Glutamatergic neuron (in vitro differentiated cells): ENCODE measurements around the gene UBN1. TPM values are rescaled to one million over a fixed set of nuclear protein-coding genes. Genes with fewer than 3 reads are reported as not detected.
"Not testable (repeated sequence)": the region's sequence is repeated elsewhere in the genome, so short reads cannot be mapped to it uniquely, and the experiment has no call there.

Source experiments
- DNase-seq: peaks from one replicate; pipeline ENCODE4 v3.0.0; 2022
- H3K27ac Mint-ChIP-seq: one replicate; pipeline ENCODE4 v1.8.0; 2020; ENCODE audit warnings: mild to moderate bottlenecking, mixed read lengths, inconsistent platforms; ENCODE audit not compliant: unreplicated experiment
- H3K27me3 Mint-ChIP-seq: one replicate; pipeline ENCODE4 v1.8.0; 2020; ENCODE audit warnings: mild to moderate bottlenecking, moderate library complexity, mixed read lengths, inconsistent platforms; ENCODE audit not compliant: unreplicated experiment
- H3K36me3 Mint-ChIP-seq: one replicate; pipeline ENCODE4 v1.8.0; 2020; ENCODE audit warnings: mild to moderate bottlenecking, mixed read lengths, inconsistent platforms; ENCODE audit not compliant: unreplicated experiment
- H3K4me1 Mint-ChIP-seq: one replicate; pipeline ENCODE4 v1.8.0; 2020; ENCODE audit warnings: mild to moderate bottlenecking, low read depth, mixed read lengths, inconsistent platforms; ENCODE audit not compliant: unreplicated experiment
- H3K4me3 Mint-ChIP-seq: one replicate; pipeline ENCODE4 v1.8.0; 2020; ENCODE audit warnings: mild to moderate bottlenecking, mixed read lengths, inconsistent platforms; ENCODE audit not compliant: unreplicated experiment
- H3K9me3 Mint-ChIP-seq: one replicate; pipeline ENCODE4 v1.8.0; 2020; ENCODE audit warnings: mild to moderate bottlenecking, moderate library complexity, mixed read lengths, inconsistent platforms; ENCODE audit not compliant: unreplicated experiment
- total RNA-seq: library from RNA; stranded (reverse); fragmentation: NEBNext Ultra II Directional; extraction: Animal tissue kit (Norgen Biotek cat#: 25700); gene quantifications from one replicate; pipeline ENCODE4 v1.2.1, GENCODE V29; 2021; ENCODE audit not compliant: unreplicated experiment
- TF ChIP-seq, protein P1 (sequence below): fragments of 200-600 bp; sonication (generic); IDR thresholded peaks from one replicate; pipeline ENCODE4 v1.5.0; 2021; ENCODE audit not compliant: partially characterized antibody, unreplicated experiment

Gene UBN1
- total RNA-seq, 1 donor from 2014 or later, result 34.3 TPM

DNA sequence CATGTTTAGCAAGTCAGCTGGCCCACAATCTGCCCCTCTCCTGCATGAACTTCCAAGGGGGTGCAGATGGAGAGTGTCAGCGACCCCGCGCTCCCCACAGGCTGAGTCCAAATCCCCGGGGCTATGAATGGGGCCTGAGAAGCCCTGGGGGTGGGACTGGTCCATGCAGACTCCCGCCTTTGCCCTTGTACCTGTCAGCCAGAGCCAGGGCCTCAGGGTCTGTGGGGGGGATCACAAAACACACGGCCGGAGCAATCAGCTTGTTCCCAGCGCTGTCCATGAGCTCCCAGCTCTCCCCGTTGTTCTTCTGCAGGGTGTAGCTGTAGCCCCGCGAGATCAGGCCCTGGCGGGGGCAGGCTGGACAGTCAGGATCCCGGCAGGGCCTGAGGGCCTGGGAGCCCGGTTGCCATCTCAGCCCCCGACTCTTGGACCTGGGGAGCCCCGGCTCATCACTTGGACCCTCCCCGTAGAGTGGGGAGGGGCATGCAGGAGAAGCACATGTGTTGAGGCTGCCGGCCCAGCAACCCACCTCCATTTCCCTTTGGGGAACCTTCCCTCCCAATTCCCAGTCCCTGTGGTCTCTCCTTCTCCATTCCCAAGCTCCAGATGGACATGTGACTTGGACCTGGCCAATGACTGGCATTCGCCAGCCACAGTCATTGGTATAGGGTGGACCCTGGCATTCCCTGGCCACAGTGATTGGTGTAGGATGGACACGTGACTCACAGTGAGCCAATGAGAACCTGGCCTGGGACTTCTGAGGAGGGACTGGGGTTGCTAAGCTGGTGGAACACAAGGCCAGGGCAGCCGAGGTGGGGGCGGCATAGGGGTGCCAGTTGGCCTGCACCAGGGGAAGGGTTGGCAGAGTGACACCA is 47.2 kb downstream of the UBN1 start:
- Mint-ChIP-seq H3K9me3 (peaks cover 4% of the 10 kb centered on the region), H3K4me3 (no peak overlapping the region), H3K27ac (no peak overlapping the region), H3K4me1 (peaks cover 6% of the 10 kb centered on the region), H3K36me3 (no peaks in the 10 kb centered on the region), H3K27me3 (peaks cover 3% of the 10 kb centered on the region)
- TF ChIP-seq, protein P1, sequence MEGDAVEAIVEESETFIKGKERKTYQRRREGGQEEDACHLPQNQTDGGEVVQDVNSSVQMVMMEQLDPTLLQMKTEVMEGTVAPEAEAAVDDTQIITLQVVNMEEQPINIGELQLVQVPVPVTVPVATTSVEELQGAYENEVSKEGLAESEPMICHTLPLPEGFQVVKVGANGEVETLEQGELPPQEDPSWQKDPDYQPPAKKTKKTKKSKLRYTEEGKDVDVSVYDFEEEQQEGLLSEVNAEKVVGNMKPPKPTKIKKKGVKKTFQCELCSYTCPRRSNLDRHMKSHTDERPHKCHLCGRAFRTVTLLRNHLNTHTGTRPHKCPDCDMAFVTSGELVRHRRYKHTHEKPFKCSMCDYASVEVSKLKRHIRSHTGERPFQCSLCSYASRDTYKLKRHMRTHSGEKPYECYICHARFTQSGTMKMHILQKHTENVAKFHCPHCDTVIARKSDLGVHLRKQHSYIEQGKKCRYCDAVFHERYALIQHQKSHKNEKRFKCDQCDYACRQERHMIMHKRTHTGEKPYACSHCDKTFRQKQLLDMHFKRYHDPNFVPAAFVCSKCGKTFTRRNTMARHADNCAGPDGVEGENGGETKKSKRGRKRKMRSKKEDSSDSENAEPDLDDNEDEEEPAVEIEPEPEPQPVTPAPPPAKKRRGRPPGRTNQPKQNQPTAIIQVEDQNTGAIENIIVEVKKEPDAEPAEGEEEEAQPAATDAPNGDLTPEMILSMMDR, result no peak
- DNase-seq, result no peak

DNA sequence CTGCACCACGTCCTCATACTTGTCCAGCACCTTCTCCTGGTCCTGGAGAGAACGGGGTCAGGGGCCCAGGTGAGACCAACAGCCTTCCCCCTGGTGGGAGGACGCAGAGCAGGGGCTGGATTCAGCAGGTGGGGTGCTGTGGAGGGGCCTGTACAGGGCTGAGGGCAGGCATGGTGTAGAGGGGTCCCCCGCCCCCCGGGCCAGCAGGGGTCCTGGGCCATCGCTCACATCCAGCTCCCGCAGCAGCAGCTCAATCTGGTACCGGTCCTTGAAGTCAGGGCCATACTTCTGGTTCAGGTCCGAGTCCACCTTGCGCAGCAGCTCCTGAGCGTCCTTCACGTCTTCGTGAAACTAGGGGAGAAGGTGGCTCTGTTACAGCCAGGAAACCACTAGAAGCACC is 48.1 kb downstream of the UBN1 start:
- TF ChIP-seq, protein P1, result no peak

DNA sequence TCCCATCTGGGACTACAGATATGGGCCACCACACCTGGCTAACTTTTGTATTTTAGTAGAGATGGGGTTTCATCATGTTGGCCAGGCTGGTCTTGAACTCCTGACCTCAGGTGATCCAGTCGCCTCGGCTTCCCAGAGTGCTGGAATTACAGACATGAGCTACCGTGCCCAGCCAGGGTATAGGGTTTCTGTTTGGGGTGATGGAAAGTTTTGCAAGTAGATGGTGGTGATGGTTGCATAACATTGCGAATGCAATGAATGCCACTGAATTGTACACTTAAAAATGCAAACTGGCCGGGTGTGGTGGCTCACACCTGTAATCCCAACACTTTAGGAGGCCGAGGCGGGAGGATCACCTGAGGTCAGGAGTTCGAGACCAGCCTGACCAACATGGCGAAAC is 49.5 kb downstream of the UBN1 start:
- H3K9me3 Mint-ChIP-seq, H3K27ac Mint-ChIP-seq, H3K4me3 Mint-ChIP-seq, H3K36me3 Mint-ChIP-seq, DNase-seq, H3K4me1 Mint-ChIP-seq, H3K27me3 Mint-ChIP-seq: not testable (repeated sequence)

More for the DNA sequence above, 48.1 kb downstream of the UBN1 start:
- Mint-ChIP-seq H3K27ac (no peak overlapping the region), H3K36me3 (no peaks in the 10 kb centered on the region), H3K27me3 (peaks cover 1% of the 10 kb centered on the region), H3K4me1 (peaks cover 3% of the 10 kb centered on the region), H3K4me3 (no peak overlapping the region), H3K9me3 (peaks cover 4% of the 10 kb centered on the region)
- DNase-seq, result no peak

DNA sequence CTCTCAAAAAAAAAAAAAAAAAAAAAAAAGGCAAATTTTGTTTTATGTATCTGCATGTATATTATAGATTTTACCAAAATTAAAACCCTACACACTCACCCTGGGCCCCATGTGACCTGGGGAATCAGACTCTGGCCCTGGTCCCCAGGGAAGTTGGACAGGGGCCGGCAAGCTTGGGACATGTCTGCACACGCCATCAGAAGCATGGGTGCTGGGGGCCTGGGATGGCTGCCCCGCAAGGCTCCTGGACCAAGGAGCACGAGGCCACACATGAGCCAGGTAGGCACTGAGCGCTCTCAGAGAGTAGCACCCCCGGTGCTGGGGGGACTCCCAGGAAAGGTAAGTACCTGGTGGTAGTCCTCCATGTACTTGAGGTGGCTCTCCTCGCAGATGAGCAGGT is 50.0 kb downstream of the UBN1 start:
- Mint-ChIP-seq H3K27me3 (peaks cover 1% of the 10 kb centered on the region), H3K4me1 (peaks cover 1% of the 10 kb centered on the region), H3K4me3 (no peak overlapping the region), H3K27ac (no peak overlapping the region), H3K9me3 (peaks cover 4% of the 10 kb centered on the region), H3K36me3 (no peaks in the 10 kb centered on the region)
- no peak for DNase-seq
- TF ChIP-seq, protein P1, result no peak

DNA sequence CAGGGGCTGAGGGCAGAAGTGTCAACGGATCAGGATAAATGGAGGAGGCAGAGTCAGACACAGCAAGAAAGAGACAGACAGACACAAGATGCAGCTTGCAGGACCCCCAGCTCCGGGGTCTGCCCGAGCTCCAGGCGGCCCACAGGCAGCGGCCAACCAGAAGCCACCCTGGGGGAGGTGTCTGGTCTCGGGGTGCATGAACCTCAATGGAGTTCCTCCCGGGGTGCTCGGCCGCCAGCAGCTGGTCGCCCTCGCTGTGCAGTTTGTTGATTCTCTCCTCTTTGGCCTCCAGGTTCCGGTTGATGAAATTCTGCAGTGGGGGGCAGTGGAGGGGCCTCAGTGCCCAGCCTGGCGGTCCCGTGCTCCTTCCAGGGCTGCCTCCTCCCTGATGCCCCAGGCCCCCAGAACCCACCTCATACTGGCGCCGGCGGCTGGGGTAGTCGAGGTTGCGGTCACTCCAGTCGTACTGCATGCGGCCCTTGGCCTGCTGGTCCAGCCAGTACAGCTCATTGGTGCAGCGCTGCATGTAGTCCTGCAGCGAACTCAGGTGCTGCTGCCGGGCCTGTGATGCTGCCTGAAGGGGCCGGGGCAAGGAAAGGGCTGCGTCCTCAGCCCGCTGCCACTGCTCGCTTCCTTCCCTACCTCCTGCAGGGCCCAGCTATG is 51.7 kb downstream of the UBN1 start:
- DNase-seq, result no peak
- H3K9me3 Mint-ChIP-seq, result peaks cover 2% of the 10 kb centered on the region
- peaks cover 1% of the 10 kb centered on the region for H3K4me1 Mint-ChIP-seq
- peaks cover 1% of the 10 kb centered on the region for H3K27me3 Mint-ChIP-seq
- no peaks in the 10 kb centered on the region for H3K36me3 Mint-ChIP-seq
- no peak overlapping the region for H3K4me3 Mint-ChIP-seq
- no peak overlapping the region for H3K27ac Mint-ChIP-seq
- TF ChIP-seq, protein P1, result no peak
